Glutamatergic neuron (in vitro differentiated cells): ENCODE results near the gene FBXO9. TPM values are rescaled to one million over a fixed set of nuclear protein-coding genes. Genes with fewer than 3 reads are reported as not detected.

ENCODE experiments used
- DNase-seq: peaks from one replicate; pipeline ENCODE4 v3.0.0; 2022
- H3K27ac Mint-ChIP-seq: one replicate; pipeline ENCODE4 v1.8.0; 2020; ENCODE audit warnings: mild to moderate bottlenecking, mixed read lengths, inconsistent platforms; ENCODE audit not compliant: unreplicated experiment
- H3K27me3 Mint-ChIP-seq: one replicate; pipeline ENCODE4 v1.8.0; 2020; ENCODE audit warnings: mild to moderate bottlenecking, moderate library complexity, mixed read lengths, inconsistent platforms; ENCODE audit not compliant: unreplicated experiment
- H3K36me3 Mint-ChIP-seq: one replicate; pipeline ENCODE4 v1.8.0; 2020; ENCODE audit warnings: mild to moderate bottlenecking, mixed read lengths, inconsistent platforms; ENCODE audit not compliant: unreplicated experiment
- H3K4me1 Mint-ChIP-seq: one replicate; pipeline ENCODE4 v1.8.0; 2020; ENCODE audit warnings: mild to moderate bottlenecking, low read depth, mixed read lengths, inconsistent platforms; ENCODE audit not compliant: unreplicated experiment
- H3K4me3 Mint-ChIP-seq: one replicate; pipeline ENCODE4 v1.8.0; 2020; ENCODE audit warnings: mild to moderate bottlenecking, mixed read lengths, inconsistent platforms; ENCODE audit not compliant: unreplicated experiment
- H3K9me3 Mint-ChIP-seq: one replicate; pipeline ENCODE4 v1.8.0; 2020; ENCODE audit warnings: mild to moderate bottlenecking, moderate library complexity, mixed read lengths, inconsistent platforms; ENCODE audit not compliant: unreplicated experiment
- CTCF ChIP-seq: fragments of 200-600 bp; sonication (generic); IDR thresholded peaks from one replicate; pipeline ENCODE4 v1.5.0; 2021; ENCODE audit not compliant: partially characterized antibody, unreplicated experiment
- total RNA-seq: library from RNA; stranded (reverse); fragmentation: NEBNext Ultra II Directional; extraction: Animal tissue kit (Norgen Biotek cat#: 25700); gene quantifications from one replicate; pipeline ENCODE4 v1.2.1, GENCODE V29; 2021; ENCODE audit not compliant: unreplicated experiment

The FBXO9 gene
- total RNA-seq, 1 donor from 2014 or later, result 49.1 TPM

DNA sequence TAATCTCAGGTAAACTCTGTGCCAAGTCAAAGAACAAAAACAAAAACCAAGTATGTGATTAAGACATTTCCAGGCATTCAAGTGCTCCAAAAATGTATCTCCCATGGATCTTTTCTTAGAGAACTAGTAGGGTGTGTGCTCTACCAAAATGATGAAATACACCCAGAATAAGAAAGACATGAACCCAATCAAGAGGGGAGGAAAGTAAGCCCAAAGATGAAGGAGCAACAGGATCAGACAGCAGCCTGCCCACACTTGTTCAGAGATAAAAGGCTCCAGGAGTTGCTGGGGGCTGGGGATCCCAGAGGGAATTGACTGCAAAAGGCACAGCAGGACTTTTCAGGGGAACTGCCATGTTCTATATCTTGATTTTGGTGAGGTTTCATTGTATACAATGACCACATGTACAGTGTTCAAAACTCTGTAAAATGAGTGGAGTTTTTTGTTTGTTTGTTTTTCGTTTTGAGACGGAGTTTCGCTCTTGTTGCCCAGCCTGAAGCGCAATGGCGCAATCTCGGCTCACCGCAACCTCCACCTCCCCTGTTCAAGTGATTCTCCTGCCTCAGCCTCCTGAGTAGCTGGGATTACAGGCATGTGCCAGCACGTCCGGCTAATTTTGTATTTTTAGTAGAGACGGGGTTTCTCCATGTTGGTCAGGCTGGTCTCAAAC, 59.1 kb downstream of the FBXO9 start:
- TF ChIP-seq CTCF, result no peak
- no peak overlapping the region for H3K4me3 Mint-ChIP-seq
- H3K4me1 Mint-ChIP-seq, result peaks cover 11% of the 10 kb centered on the region
- peak; percentile 19 for DNase-seq
- H3K9me3 Mint-ChIP-seq, result peaks cover 3% of the 10 kb centered on the region
- no peak overlapping the region for H3K27ac Mint-ChIP-seq
- H3K27me3 Mint-ChIP-seq, result no peaks in the 10 kb centered on the region
- H3K36me3 Mint-ChIP-seq, result no peaks in the 10 kb centered on the region

DNA sequence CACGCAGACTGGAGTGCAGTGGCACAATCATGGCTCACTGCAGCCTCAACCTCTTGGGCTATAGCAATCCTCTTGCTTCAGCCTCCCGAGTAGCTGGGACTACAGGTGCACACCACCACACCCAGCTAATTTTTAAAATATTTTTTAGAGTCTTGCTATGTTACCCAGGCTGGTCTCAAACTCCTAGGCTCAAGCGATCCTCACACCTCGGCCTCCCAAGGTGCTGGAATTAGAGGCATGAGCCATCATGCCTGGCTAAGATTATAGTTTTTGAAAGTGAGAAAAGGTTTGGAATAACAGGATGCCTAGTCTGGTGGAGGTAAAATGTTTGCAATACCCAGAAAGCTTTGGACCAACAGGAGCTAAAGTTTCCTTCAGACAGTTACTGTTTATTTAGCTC, 60.1 kb downstream of the FBXO9 start:
- TF ChIP-seq CTCF, result no peak
- Mint-ChIP-seq H3K27me3 (no peaks in the 10 kb centered on the region), H3K27ac (no peak overlapping the region), H3K36me3 (no peaks in the 10 kb centered on the region), H3K4me3 (no peak overlapping the region), H3K9me3 (peaks cover 3% of the 10 kb centered on the region), H3K4me1 (peaks cover 6% of the 10 kb centered on the region)
- DNase-seq, result no peak

- peaks cover 2% of the 10 kb centered on the region for H3K4me1 Mint-ChIP-seq
- no peak overlapping the region for H3K4me3 Mint-ChIP-seq
- no peaks in the 10 kb centered on the region for H3K9me3 Mint-ChIP-seq
- TF ChIP-seq CTCF, result no peak
- no peaks in the 10 kb centered on the region for H3K27me3 Mint-ChIP-seq
- DNase-seq, result no peak
- no peaks in the 10 kb centered on the region for H3K36me3 Mint-ChIP-seq
- no peak overlapping the region for H3K27ac Mint-ChIP-seq
Measured at GRCh38 chr6:53128842-53129241, 63.6 kb downstream of the FBXO9 start.

DNA sequence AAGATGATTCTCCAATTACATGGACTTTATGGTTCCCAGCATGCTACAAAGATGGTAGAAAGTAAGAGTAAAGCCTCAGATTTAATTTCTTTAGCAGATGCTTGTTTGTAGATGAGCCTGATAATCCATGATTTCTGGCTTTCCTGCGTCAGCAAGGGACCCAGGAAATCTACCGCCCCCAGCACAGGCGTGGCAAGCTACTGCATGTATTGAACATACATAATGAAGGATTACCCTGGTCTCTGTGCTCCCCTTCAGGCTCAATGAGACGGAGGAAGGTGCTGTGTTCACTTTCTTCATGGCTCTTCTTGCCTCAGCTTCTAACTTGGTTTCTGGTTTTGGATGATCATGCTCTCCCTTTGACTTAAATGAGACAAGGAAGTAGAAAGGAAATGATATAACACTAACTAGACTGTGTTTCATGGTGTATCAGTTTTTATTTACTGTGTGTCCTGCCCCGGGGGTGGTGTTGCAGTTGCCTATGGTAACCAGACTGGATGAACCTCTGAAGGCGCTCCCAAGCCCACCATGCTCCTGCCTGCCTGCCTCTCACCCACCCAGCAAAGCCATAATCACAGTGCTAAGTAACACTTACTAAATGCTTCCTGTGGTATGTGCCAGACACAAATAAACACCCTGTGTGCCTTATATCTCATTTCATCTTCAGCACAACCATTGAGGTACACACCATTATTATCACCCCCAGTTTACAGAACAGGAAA, 65.5 kb downstream of the FBXO9 start:
- Mint-ChIP-seq H3K4me1 (no peaks in the 10 kb centered on the region), H3K27ac (no peak overlapping the region), H3K9me3 (no peaks in the 10 kb centered on the region), H3K4me3 (no peak overlapping the region), H3K36me3 (no peaks in the 10 kb centered on the region), H3K27me3 (no peaks in the 10 kb centered on the region)
- no peak for TF ChIP-seq CTCF
- DNase-seq, result no peak

DNA sequence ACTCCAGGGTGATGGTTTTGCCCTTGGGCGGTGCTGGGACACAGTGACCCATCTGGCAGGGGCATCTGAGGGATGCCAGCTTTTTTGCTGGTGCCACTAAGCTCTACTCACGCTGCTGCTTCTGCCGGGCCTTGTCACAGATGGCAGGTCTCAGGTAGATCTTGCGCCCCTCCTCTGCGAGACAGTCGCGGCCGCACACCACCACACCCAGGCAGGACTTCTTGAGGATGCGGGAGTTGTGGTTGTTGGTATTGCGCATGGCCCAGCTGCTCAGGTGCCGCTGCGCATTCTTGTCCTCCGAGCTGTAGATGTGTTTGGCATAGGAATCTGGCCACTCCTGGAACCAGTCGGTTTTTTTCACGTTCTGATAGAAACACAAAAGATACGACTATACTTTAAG, 68.8 kb downstream of the FBXO9 start:
- H3K36me3 Mint-ChIP-seq, result no peaks in the 10 kb centered on the region
- no peaks in the 10 kb centered on the region for H3K4me1 Mint-ChIP-seq
- DNase-seq, result no peak
- no peak overlapping the region for H3K27ac Mint-ChIP-seq
- H3K4me3 Mint-ChIP-seq, result no peak overlapping the region
- TF ChIP-seq CTCF, result no peak
- no peaks in the 10 kb centered on the region for H3K27me3 Mint-ChIP-seq
- H3K9me3 Mint-ChIP-seq, result no peaks in the 10 kb centered on the region
